Sigmoid colon (tissue), 7 donors: ENCODE data around the gene REN. TPM values are rescaled to one million over a fixed set of nuclear protein-coding genes. Genes with fewer than 3 reads are reported as not detected.

ENCODE experiments used
- DNase-seq: peaks from one replicate; pipeline ENCODE4 v3.0.0-alpha.2; 2019
- H3K27ac ChIP-seq, 4 donors: fragments of 200-600 bp; sonication (generic); one replicate each; pipeline ENCODE4 v1.5.1; 2016 to 2019; ENCODE audit warnings: mild to moderate bottlenecking in 1 of 4
- H3K27me3 ChIP-seq, 3 donors: fragments of 200-600 bp; sonication (generic); one replicate each; pipeline ENCODE4 v1.5.1; 2019; ENCODE audit warnings: mild to moderate bottlenecking in 1 of 3
- H3K36me3 ChIP-seq, 4 donors: fragments of 200-600 bp; sonication (generic); one replicate each; pipeline ENCODE4 v1.5.1; 2016 to 2019
- H3K4me1 ChIP-seq, 4 donors: fragments of 200-600 bp; sonication (generic); one replicate each; pipeline ENCODE4 v1.5.1; 2017 to 2019
- H3K4me3 ChIP-seq, 4 donors: fragments of 200-600 bp; sonication (generic); one replicate each; pipeline ENCODE4 v1.5.1; 2017 to 2019; ENCODE audit warnings: mild to moderate bottlenecking in 2 of 4, moderate library complexity in 1 of 4
- H3K9me3 ChIP-seq, 4 donors: fragments of 200-600 bp in 3 of 4; sonication (generic) in 3 of 4; one replicate each; pipeline versions ENCODE4 v1.5.1 to v1.6.1; 2013 to 2019
- CTCF ChIP-seq, 4 experiments: fragments of 450-650 bp in 3 of 4; fragments of 200-600 bp in 1 of 4; IDR thresholded peaks; one replicate each; pipeline ENCODE4 v1.5.1; 2016 to 2019; ENCODE audit warnings: antibody characterized with exemption in 4 of 4, mild to moderate bottlenecking in 3 of 4, moderate library complexity in 2 of 4
- EP300 ChIP-seq, 4 donors: sonication (generic); formaldehyde crosslinking; IDR thresholded peaks; one replicate each; pipeline ENCODE4 v1.6.1; 2017; ENCODE audit warnings: antibody characterized with exemption in 4 of 4
- POLR2A ChIP-seq, 2 donors: fragments of 450-650 bp; IDR thresholded peaks; one replicate each; pipeline ENCODE4 v1.6.1; 2016; ENCODE audit warnings: antibody characterized with exemption in 2 of 2, mild to moderate bottlenecking in 2 of 2, moderate library complexity in 2 of 2
- POLR2AphosphoS5 ChIP-seq, 4 donors: sonication (generic); formaldehyde crosslinking; IDR thresholded peaks; one replicate each; pipeline ENCODE4 v1.6.1; 2017; ENCODE audit warnings: antibody characterized with exemption in 4 of 4
- WGBS, 2 donors: extraction: QIAGEN DNeasy Blood & Tissue Kit; methylation state at CpG; one replicate each; pipeline ENCODE4 v1.1.7; 2013; 5-methylcytosine and 5-hydroxymethylcytosine counted together
- intact Hi-C: fragments of 100-400 bp; cut with DNase I; formaldehyde crosslinking; loops from one replicate; pipeline ENCODE4 v1.15.1; 2023
- polyA plus RNA-seq, 3 donors: library from polyadenylated mRNA; stranded (reverse); fragments of 200-250 nt; gene quantifications; one replicate each; pipeline ENCODE4 v1.2.3, GENCODE V29; 2013
- total RNA-seq, 4 donors: library from RNA; depleted of rRNA; stranded (reverse); fragments of >200 nt; gene quantifications; one replicate each; pipeline ENCODE4 v1.1.0, GENCODE V29; 2016
- donor health status: healthy with polysubstance abuse.
- donor health status: Bipolar disorder and iron deficiency.
- donor health status: healthy.

Gene REN
- total and polyA plus RNA-seq, 7 donors = 0.32 to 1.8 (median 0.92) TPM; not detected in 4

GRCh38 chr1:204190212-204191211 lies 24.4 kb upstream of the REN start:
- no peaks in the 10 kb centered on the region for H3K36me3 ChIP-seq
- H3K4me3 ChIP-seq = peak overlapping the region in 3 of 4 donors; percentile 3 to 24 (median 9)
- peaks cover 10 to 66% (median 11%) of the 10 kb centered on the region in 3 donors for H3K27me3 ChIP-seq
- TF ChIP-seq CTCF (IDR thresholded peaks at IDR 0.05) (no peak), EP300 (IDR thresholded peaks at IDR 0.05) (no peak), POLR2AphosphoS5 (IDR thresholded peaks at IDR 0.05) (no peak), POLR2A (IDR thresholded peaks at IDR 0.05) (no peak)
- H3K4me1 ChIP-seq = peaks cover 0 to 7% (median 0%) of the 10 kb centered on the region in 4 donors
- no peaks in the 10 kb centered on the region for H3K9me3 ChIP-seq
- intact Hi-C loops = no loop called here
- no peak overlapping the region for H3K27ac ChIP-seq
- no peak for DNase-seq
- 4 to 11% methylated on average over 44 of the region's 44 CpGs for WGBS, 2 donors

GRCh38 chr1:204188959-204189639 lies 23.0 kb upstream of the REN start:
- H3K27ac ChIP-seq = no peak overlapping the region
- H3K4me3 ChIP-seq = no peak overlapping the region
- no peak for DNase-seq
- no peak for TF ChIP-seq POLR2AphosphoS5 (IDR thresholded peaks at IDR 0.05)
- TF ChIP-seq CTCF (IDR thresholded peaks at IDR 0.05) = no peak
- no peak for TF ChIP-seq EP300 (IDR thresholded peaks at IDR 0.05)
- no peak for TF ChIP-seq POLR2A (IDR thresholded peaks at IDR 0.05)
- no peaks in the 10 kb centered on the region for H3K36me3 ChIP-seq
- peaks cover 0 to 7% (median 0%) of the 10 kb centered on the region in 4 donors for H3K4me1 ChIP-seq
- peaks cover 10 to 65% (median 11%) of the 10 kb centered on the region in 3 donors for H3K27me3 ChIP-seq
- intact Hi-C loops = no loop called here
- 76 to 85% methylated on average over 11 of the region's 11 CpGs for WGBS, 2 donors
- no peaks in the 10 kb centered on the region for H3K9me3 ChIP-seq

- peaks cover 0 to 7% (median 0%) of the 10 kb centered on the region in 4 donors for H3K4me1 ChIP-seq
- H3K27me3 ChIP-seq = peaks cover 10 to 53% (median 11%) of the 10 kb centered on the region in 3 donors
- H3K4me3 ChIP-seq = no peak overlapping the region
- no peak for DNase-seq
- TF ChIP-seq EP300 (IDR thresholded peaks at IDR 0.05) (no peak), CTCF (IDR thresholded peaks at IDR 0.05) (no peak), POLR2A (IDR thresholded peaks at IDR 0.05) (no peak), POLR2AphosphoS5 (IDR thresholded peaks at IDR 0.05) (no peak)
- intact Hi-C loops = no loop called here
- WGBS, 2 donors = 83 to 85% methylated on average over 10 of the region's 10 CpGs
- H3K27ac ChIP-seq = no peak overlapping the region
- H3K36me3 ChIP-seq = no peaks in the 10 kb centered on the region
- no peaks in the 10 kb centered on the region for H3K9me3 ChIP-seq
Observed at GRCh38 chr1:204186597-204186996, 20.5 kb upstream of the REN start.

GRCh38 chr1:204181116-204181515 lies 15.0 kb upstream of the REN start:
- intact Hi-C loops = no loop called here
- WGBS, 2 donors = 69 to 73% methylated on average over 1 of the region's 1 CpG
- Histone ChIP-seq H3K4me1 (no peaks in the 10 kb centered on the region), H3K9me3 (no peaks in the 10 kb centered on the region), H3K36me3 (no peaks in the 10 kb centered on the region), H3K4me3 (no peak overlapping the region), H3K27me3 (peaks cover 0 to 9% (median 0%) of the 10 kb centered on the region in 3 donors), H3K27ac (no peak overlapping the region)
- TF ChIP-seq POLR2A (IDR thresholded peaks at IDR 0.05) (no peak), EP300 (IDR thresholded peaks at IDR 0.05) (no peak), CTCF (IDR thresholded peaks at IDR 0.05) (no peak), POLR2AphosphoS5 (IDR thresholded peaks at IDR 0.05) (no peak)
- DNase-seq = no peak
